ENCODE data around the gene ARSD. TPM values are rescaled to one million over a fixed set of nuclear protein-coding genes. Genes with fewer than 3 reads are reported as not detected.
"Not testable (repeated sequence)": the region's sequence is repeated elsewhere in the genome, so short reads cannot be mapped to it uniquely, and the experiment has no call there.

The ARSD gene
- total RNA-seq, 1 donor from 2014 or later, result 19.8 TPM

- no peak overlapping the region for H3K4me3 Mint-ChIP-seq (ENCODE audit: unreplicated experiment)
- H3K27ac Mint-ChIP-seq (ENCODE audit: unreplicated experiment), result no peak overlapping the region
- H3K27me3 Mint-ChIP-seq (ENCODE audit: unreplicated experiment), result no peaks in the 10 kb centered on the region
- DNase-seq (ENCODE audit: low spot score), result no peak
- H3K4me1 Mint-ChIP-seq (ENCODE audit: unreplicated experiment), result no peaks in the 10 kb centered on the region
- no peak for TF ChIP-seq CTCF (IDR thresholded peaks at IDR 0.05; ENCODE audit: unreplicated experiment)
- no peaks in the 10 kb centered on the region for H3K36me3 Mint-ChIP-seq (ENCODE audit: low read depth, unreplicated experiment)
- H3K9me3 Mint-ChIP-seq (ENCODE audit: unreplicated experiment), result no peaks in the 10 kb centered on the region
Measured at GRCh38 chrX:2954541-2954940, 25.4 kb upstream of the ARSD start.

- not testable (repeated sequence) for DNase-seq (ENCODE audit: low spot score); H3K27ac Mint-ChIP-seq (ENCODE audit: unreplicated experiment); H3K9me3 Mint-ChIP-seq (ENCODE audit: unreplicated experiment); H3K4me3 Mint-ChIP-seq (ENCODE audit: unreplicated experiment); H3K36me3 Mint-ChIP-seq (ENCODE audit: low read depth, unreplicated experiment); H3K27me3 Mint-ChIP-seq (ENCODE audit: unreplicated experiment); H3K4me1 Mint-ChIP-seq (ENCODE audit: unreplicated experiment)
Measured at GRCh38 chrX:2937942-2938341, 8.8 kb upstream of the ARSD start.

GRCh38 chrX:2934715-2935710, 5.9 kb upstream of the ARSD start:
- peaks cover 2% of the 10 kb centered on the region for H3K27me3 Mint-ChIP-seq (ENCODE audit: unreplicated experiment)
- H3K9me3 Mint-ChIP-seq (ENCODE audit: unreplicated experiment), result no peaks in the 10 kb centered on the region
- H3K4me3 Mint-ChIP-seq (ENCODE audit: unreplicated experiment), result no peak overlapping the region
- TF ChIP-seq CTCF (IDR thresholded peaks at IDR 0.05; ENCODE audit: unreplicated experiment), result no peak
- no peak overlapping the region for H3K27ac Mint-ChIP-seq (ENCODE audit: unreplicated experiment)
- DNase-seq (ENCODE audit: low spot score), result no peak
- H3K4me1 Mint-ChIP-seq (ENCODE audit: unreplicated experiment), result peaks cover 5% of the 10 kb centered on the region
- peaks cover 8% of the 10 kb centered on the region for H3K36me3 Mint-ChIP-seq (ENCODE audit: low read depth, unreplicated experiment)

- H3K36me3 Mint-ChIP-seq (ENCODE audit: low read depth, unreplicated experiment), result peaks cover 8% of the 10 kb centered on the region
- TF ChIP-seq CTCF (IDR thresholded peaks at IDR 0.05; ENCODE audit: unreplicated experiment), result no peak
- DNase-seq (ENCODE audit: low spot score), result no peak
- H3K4me1 Mint-ChIP-seq (ENCODE audit: unreplicated experiment), result peaks cover 5% of the 10 kb centered on the region
- peaks cover 3% of the 10 kb centered on the region for H3K27me3 Mint-ChIP-seq (ENCODE audit: unreplicated experiment)
- H3K9me3 Mint-ChIP-seq (ENCODE audit: unreplicated experiment), result no peaks in the 10 kb centered on the region
- no peak overlapping the region for H3K27ac Mint-ChIP-seq (ENCODE audit: unreplicated experiment)
- no peak overlapping the region for H3K4me3 Mint-ChIP-seq (ENCODE audit: unreplicated experiment)
Measured at GRCh38 chrX:2933125-2933900, 4.2 kb upstream of the ARSD start.

GRCh38 chrX:2931612-2932011, 2.5 kb upstream of the ARSD start:
- no peaks in the 10 kb centered on the region for H3K9me3 Mint-ChIP-seq (ENCODE audit: unreplicated experiment)
- peaks cover 8% of the 10 kb centered on the region for H3K36me3 Mint-ChIP-seq (ENCODE audit: low read depth, unreplicated experiment)
- peaks cover 5% of the 10 kb centered on the region for H3K4me1 Mint-ChIP-seq (ENCODE audit: unreplicated experiment)
- no peak for DNase-seq (ENCODE audit: low spot score)
- TF ChIP-seq CTCF (IDR thresholded peaks at IDR 0.05; ENCODE audit: unreplicated experiment), result no peak
- peaks cover 4% of the 10 kb centered on the region for H3K27me3 Mint-ChIP-seq (ENCODE audit: unreplicated experiment)
- no peak overlapping the region for H3K4me3 Mint-ChIP-seq (ENCODE audit: unreplicated experiment)
- H3K27ac Mint-ChIP-seq (ENCODE audit: unreplicated experiment), result no peak overlapping the region

Measured in endothelial cell (in vitro differentiated cells).